ENCODE results near the gene PLK2.

DNA sequence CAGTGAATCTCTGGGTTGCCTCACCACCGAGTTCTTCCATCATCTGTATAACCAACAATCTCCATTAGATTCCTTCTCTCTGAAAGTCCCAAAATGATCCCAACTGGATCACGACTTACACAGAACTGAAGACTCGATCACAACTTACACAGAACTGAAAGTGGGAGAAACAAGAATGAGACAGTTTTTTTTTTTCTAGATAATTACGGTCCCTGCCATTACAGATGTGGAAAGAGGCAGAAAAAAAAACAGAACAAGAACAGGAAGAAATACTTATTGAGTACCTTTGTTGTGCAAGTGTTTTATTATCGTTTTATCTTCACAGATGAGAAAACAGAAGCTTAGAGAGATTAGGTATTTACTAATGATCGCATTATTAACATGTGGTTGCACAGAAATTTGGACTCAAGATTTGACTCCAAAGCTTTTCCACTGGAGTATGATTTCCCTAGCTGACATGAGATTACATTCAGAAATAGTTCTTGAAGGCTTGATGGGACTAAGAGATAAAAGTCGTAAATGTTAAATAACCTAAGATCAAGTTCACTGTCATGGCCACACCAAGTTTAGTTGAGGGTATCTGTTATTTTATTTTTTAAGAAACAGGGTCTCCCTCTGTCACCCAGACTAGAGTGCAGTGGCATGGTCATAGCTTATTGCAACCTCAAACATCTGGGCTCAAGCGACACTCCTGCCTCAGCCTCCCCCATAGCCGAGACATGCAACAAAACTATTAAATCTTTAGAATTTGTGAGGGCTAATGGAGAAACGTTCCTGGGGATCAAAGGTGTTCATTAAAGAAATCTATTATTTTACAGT is 8.9 kb downstream of the PLK2 start:
- TF ChIP-seq, protein P1, sequence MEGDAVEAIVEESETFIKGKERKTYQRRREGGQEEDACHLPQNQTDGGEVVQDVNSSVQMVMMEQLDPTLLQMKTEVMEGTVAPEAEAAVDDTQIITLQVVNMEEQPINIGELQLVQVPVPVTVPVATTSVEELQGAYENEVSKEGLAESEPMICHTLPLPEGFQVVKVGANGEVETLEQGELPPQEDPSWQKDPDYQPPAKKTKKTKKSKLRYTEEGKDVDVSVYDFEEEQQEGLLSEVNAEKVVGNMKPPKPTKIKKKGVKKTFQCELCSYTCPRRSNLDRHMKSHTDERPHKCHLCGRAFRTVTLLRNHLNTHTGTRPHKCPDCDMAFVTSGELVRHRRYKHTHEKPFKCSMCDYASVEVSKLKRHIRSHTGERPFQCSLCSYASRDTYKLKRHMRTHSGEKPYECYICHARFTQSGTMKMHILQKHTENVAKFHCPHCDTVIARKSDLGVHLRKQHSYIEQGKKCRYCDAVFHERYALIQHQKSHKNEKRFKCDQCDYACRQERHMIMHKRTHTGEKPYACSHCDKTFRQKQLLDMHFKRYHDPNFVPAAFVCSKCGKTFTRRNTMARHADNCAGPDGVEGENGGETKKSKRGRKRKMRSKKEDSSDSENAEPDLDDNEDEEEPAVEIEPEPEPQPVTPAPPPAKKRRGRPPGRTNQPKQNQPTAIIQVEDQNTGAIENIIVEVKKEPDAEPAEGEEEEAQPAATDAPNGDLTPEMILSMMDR (IDR thresholded peaks at IDR 0.05), result no peak
- no peak for TF ChIP-seq POLR2A (IDR thresholded peaks at IDR 0.05)

All from heart left ventricle (tissue), 13 donors.